HG03135 (cell line): Measurements from ENCODE around the gene GABBR2.
"Not testable (repeated sequence)": the region's sequence is repeated elsewhere in the genome, so short reads cannot be mapped to it uniquely, and the experiment has no call there.

Experiments
- ATAC-seq: cut with Tn5 transposase; IDR thresholded peaks from one replicate; pipeline ENCODE4 v1.9.1; 2021; ENCODE audit warnings: mild to moderate bottlenecking, moderate library complexity; ENCODE audit not compliant: unreplicated experiment

Gene GABBR2

DNA sequence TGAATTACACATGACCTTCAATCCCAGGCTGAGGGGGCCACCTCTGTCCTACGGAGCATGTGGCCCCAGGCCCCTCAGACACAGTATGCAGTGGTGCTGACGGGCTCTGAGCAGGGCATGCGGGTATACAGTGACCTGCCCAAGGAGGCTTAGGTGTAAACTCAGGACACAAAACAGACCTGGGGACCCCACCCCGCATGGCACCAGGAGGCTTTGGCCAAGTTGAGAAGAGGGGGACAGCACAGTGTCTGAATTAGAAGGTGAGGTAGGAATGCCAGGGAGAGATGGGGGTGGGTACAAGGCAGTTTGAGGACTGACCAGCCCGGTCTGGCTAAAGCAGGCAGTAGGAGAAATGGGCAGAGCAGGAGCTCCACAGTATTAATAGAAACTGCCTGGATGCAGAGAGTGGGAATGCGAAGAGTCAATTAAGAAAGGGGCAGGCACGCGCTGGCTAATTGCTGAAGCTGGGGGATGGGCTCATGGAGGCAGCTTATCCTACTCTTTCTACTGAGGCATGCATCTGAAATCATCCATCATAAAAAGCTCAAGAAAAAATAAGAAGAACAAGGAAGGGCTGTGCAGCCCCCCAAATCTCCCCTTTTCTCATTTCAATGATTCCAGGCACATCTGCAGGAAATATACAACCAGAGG lies 109.0 kb downstream of the GABBR2 start:
- ATAC-seq, result no peak

DNA sequence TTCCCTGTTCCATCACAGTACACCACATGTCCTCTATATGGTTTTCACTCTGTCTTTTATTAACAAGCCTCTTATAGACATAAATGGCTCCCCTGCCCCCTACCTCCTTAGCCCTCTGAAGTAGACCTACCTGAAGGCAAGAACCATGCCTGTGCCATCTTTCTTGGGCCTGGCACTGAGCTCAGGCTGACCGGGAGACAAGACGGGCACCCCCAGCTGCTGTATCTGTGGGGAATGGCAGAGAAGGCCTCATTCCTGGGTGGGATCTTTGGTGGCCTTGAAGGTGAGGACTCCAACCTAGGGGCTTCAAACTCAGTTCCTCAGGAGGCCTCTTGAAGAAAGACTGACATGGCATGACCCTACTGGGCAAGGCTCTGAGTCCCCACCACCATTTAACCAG lies 109.9 kb downstream of the GABBR2 start:
- ATAC-seq, result no peak

DNA sequence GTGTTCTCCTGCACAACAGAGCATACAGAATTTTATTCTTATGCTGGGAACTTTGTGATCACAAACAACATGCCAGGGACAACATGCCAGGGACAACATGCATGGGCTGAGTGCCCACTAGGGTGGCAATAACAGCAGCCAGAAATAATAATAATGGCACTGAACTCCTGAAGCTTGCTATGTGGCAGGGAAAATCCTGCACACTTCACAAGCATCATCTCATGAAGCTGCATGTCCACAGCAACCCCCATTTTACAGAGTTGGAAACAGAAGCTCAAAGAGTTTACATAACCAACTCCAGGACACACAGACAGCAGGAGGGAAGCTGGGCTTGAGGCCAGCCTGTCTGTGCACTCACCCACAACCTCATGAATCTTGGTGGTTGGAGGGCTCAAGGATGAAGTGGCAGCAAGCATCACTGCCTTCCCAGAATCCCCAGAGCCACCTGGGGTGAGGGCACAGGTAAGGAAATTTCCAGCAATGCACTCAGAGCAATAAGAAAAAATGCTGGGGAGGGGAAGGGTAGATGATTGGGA lies 111.4 kb downstream of the GABBR2 start:
- ATAC-seq, result no peak

GRCh38 chr9:98596486-98596885 lies 112.2 kb downstream of the GABBR2 start:
- ATAC-seq, result no peak

DNA sequence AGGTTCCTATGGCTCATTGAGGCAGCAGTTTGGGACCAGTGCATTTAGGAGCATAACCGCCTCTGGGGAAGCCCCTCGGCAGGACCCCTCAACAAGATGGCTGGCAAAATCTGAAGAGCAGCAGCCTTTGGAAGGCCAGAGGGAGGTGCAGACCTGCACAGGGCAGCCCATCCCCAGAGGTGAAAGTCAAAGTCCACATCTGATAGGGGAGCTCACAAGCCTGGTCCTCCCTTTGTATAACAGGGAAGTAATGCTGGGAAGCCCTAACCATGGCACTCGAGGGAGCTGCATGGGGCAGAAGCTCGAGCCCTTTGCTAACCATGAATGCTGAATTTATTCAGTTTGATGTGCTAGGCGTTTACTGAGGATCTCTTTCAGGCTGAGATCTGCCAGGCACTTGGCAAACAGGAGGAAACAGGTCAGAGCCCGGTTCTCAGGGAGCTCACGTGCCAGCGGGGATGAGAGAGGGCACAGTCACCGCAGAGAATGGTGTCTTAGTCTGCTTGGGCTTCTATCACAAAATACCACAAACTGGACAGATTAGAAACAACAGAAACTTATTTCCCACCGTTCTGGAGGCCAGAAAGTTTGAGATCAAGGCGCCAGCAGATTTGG lies 114.1 kb downstream of the GABBR2 start:
- no peak for ATAC-seq

- ATAC-seq, result no peak
Measured at GRCh38 chr9:98593354-98594253, 115.1 kb downstream of the GABBR2 start.

GRCh38 chr9:98591696-98592095 lies 117.0 kb downstream of the GABBR2 start:
- no peak for ATAC-seq

GRCh38 chr9:98590101-98590500 lies 118.6 kb downstream of the GABBR2 start:
- no peak for ATAC-seq

DNA sequence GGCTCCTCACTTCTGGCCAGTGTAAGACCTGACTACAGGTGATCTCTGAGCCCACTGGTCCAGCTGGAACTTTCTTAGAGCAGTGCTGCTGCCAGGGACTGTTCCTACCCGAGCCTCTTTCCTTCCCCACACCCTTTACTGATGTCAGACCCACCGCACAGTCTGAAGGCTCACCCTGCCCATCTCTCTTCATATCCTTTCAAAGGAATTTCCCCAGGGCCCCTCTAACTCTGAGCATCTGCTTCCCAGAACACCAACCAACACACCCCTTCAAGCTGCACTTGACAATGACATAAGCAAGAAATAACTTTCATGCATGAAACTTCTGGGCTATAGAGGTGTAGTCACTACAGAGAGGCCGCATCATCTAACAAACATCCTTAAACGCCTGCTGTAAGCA lies 119.6 kb downstream of the GABBR2 start:
- no peak for ATAC-seq

GRCh38 chr9:98584853-98585438 lies 123.8 kb downstream of the GABBR2 start:
- ATAC-seq, result not testable (repeated sequence)

DNA sequence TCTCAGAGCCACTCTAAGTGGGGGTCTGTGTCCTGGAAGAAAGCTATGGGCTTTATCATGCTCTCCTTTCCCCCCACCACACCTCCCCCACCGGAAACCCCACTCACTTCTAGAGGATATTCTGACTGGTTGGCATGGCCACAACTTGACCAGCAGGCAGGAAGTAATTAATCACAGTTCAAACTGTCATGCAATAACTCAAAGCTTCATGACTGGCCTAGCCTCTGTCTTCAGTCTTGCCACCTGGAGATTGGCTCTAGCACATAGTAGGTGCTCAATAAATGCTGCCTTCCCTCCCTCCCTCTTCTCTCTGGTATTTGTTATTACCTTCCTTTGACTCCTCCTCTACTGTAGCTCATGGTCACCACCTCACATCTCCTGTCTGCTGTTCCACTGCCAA lies 124.7 kb downstream of the GABBR2 start:
- ATAC-seq, result no peak

DNA sequence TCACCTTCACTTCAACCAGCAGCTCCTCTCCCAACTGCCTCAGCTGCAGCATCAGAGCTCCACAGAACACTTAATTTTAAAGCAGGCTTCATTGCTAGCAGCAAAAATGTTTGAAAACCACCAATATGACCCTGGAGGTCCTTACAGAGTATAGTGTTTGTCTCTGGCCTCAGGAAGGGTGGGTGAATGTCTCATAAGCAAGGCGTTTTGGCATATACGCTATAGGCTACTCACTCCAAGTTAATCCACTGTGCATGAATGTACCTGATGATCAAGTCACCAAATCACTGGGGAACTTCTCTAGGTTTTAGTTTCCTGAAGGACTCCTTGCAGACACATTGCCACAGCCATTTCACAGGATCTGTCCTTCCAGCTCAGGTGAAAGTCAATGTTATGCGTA lies 125.3 kb downstream of the GABBR2 start:
- ATAC-seq, result no peak

DNA sequence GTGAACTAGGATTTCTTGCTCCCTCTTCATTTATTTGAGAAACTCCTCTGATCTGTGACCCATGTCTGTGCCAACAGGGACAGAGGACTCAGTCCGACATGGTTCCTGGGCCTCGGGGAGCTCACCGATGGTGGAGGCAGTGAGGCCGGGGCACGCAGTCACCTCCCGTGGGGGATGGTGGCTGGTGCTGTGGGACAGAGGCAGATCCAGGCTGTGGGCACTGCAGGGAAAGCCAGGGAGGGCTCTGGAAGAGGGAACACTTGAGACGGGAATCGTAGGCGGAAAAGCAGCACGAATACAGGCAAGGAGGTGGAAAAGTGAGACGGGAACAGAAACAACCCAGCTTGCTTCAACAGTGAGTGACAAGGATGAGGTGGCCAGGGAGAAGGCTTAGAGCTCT lies 127.8 kb downstream of the GABBR2 start:
- no peak for ATAC-seq

DNA sequence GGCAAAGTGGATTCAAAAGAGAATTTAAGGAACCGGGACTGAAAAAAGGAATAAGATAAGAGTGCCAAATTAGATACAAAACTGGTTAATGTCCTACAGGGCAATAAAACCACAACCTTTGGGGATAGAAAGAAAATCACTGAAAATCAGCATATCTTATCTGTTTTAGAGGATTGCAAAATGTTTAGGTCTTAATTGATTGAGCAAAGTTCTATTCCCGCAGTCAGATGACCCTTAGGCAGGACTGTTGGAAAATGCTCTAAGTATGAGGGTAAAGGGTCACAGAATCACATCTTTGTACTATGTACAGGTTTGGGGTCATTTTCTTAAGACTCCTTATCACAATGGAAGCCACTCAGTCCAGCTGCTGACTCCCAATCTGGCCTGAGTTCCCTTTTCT lies 129.0 kb downstream of the GABBR2 start:
- ATAC-seq, result no peak

DNA sequence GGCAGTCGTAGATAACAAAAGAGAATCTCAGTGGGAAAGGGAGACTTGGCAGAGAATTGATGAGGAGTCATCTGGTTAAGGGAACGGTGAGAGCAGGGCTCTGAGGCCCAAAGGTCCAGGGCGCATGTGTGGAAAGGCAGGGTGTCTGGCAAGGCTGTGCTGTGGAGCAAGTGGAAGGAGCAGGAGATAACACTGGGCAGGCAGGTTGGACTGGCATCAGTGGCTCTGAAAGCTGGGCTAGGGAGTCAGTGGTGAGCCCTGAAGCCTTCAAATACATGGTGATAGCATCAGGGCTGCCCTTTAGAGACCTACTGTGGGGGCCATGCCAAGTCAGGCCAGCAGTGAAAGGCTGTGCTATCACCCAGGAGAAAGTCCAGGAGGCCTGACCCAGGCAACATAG lies 131.3 kb downstream of the GABBR2 start:
- no peak for ATAC-seq

GRCh38 chr9:98576859-98577258 lies 131.9 kb downstream of the GABBR2 start:
- no peak for ATAC-seq

GRCh38 chr9:98576354-98576753 lies 132.4 kb downstream of the GABBR2 start:
- ATAC-seq, result peak; percentile 20

GRCh38 chr9:98575379-98576346 lies 133.1 kb downstream of the GABBR2 start:
- peak; percentile 65 for ATAC-seq

- ATAC-seq, result no peak
Measured at GRCh38 chr9:98573749-98574278, 134.9 kb downstream of the GABBR2 start.

- no peak for ATAC-seq
Measured at GRCh38 chr9:98572796-98573195, 135.9 kb downstream of the GABBR2 start.
